Stimulated activated CD8-positive, alpha-beta memory T cell treated with anti-CD3 and anti-CD28 coated beads, Interleukin-2, amount 100 ng/mL, for 48 hours (primary cell): Measurements from ENCODE around the gene PTDSS2.
"Not testable (repeated sequence)": the region's sequence is repeated elsewhere in the genome, so short reads cannot be mapped to it uniquely, and the experiment has no call there.

Experiments
- DNase-seq, 2 donors: peaks; one replicate each; pipeline ENCODE4 v3.0.0-alpha.2; 2020; ENCODE audit warnings: low read depth in 2 of 2

PTDSS2 gene

DNA sequence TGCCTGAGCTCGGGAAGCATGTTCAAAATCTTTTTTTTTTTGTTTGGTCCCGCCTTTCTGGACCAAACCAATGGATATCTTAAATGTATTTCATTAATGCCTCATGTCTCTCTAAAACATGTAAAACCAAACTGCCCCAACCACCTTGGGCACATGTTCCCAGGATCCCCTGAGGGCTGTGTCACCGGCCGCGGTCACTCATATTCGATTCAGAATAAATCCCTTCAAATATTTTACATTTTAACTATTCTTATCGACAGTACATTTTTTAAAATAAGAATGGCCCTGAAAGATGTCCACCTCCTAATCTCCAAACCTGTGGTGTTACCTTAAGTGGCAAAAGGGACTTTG lies 54.9 kb downstream of the PTDSS2 start:
- DNase-seq = no peak

DNA sequence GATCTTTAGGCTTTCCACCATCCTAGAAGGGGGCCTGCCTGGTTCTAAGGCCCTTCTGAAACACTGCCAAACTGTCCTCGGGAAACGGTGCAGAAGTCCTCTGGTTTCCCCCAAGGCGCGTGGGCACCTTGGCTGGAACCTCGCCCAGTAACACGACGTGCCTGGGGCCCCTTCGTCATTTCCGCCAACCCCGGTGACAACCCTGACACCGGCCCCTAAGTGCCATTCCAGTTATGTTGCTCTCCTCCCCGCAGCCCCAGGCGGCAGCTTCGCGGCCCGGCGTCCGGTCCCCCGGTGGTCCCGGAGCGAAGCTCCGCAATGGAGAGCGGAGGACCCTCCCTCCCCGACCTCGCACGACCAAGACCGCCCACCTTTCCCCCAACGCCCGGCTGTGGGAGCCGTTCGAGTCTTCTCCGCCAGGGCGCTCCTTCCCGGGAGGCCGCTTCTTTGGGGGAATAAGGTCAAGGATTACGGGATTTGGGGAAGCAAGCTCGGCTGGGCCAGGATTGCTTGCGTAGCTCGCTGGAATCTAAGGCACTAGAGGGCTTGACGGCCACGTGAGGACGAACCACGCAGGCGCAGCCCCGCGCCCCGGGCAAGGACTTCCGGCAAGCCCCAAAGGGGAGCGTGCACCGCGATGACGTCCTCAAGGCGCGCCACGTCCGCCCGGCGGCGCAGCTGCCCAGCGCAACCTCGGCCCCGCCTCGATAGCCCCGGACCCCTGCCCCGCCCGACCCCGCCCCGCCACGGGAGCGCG lies 56.3 kb downstream of the PTDSS2 start:
- DNase-seq = peak; percentile 96 to 97

DNA sequence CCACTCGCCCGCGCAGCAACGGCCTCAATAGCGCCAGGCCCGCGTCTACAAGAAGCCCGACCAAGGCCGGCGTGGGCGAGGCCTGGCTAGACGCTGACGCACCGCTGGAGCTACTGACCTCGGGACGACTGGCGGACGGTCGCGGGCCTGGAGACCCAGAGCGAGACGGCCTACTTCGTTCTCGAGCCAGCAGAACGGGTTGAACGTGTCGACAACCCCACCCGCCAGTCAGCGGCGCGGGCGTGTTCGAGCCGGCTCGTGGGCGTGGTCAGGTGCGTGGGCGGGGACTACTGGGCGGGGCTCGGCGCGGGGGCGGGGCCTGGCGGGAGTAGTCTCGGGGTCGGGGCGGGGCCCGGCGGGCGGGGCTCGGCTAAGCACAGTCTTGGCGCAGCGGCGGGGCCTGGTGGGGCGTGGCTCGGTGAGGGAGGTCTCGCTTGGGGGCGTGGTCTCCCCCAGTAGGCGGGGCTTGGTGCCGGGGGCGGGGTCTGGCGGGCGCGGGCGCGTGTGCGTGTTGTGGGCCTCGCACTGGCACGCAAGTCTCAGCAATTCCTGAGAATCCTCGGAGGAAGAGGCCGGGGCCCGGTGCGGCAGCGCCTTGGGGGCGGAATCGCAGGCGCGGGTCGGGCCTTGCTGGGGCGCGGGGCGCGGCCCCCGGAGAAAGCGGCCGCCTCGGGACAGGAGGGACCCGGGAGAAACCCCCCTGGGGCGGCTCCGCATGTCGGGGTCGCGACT lies 57.1 kb downstream of the PTDSS2 start, which contains the start of gene RNH1:
Gene RNH1 (minus strand): TSS at position 248 of the 732 bp plus-strand sequence. CDS start 5,080 bp downstream, outside the sequence.
- peak; percentile 99 to 100 for DNase-seq

DNA sequence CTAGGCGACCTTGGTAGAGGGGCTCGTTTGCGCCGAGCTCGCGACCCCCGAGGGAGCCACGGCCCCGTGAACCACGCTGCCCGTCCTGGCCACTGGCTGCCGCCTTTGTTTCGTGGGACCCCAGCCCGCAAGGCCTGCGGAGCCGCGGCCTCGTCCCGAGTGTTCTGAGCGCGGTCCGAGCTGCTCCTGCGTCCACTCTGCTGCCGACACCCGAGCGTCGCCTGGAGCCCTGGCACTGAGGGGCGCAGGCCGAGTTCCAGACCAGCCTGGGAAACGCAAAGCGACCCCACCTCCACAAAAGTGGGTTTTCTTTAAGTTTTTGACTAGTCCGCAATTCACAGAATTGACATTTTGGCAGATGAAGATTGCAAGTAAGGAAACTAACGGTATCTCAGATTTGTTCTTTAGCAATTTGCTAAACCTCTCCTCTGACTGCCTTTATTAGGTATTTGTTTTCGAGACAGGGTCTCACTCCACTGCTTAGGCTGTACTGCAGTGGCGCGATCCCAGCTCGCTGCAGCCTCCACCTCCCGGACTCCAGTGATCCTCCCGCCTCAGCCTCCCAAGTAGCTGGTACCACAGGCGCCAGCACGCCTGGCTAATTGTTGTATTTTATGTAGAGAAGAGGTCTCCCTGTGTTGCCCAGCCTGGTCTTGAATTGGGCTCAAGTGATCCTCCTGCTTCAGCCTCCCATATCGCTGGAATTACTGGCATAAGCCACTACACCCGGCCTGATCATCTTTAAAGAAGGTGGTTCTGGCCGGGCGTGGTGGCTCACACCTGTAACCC lies 57.8 kb downstream of the PTDSS2 start:
- no peak for DNase-seq

DNA sequence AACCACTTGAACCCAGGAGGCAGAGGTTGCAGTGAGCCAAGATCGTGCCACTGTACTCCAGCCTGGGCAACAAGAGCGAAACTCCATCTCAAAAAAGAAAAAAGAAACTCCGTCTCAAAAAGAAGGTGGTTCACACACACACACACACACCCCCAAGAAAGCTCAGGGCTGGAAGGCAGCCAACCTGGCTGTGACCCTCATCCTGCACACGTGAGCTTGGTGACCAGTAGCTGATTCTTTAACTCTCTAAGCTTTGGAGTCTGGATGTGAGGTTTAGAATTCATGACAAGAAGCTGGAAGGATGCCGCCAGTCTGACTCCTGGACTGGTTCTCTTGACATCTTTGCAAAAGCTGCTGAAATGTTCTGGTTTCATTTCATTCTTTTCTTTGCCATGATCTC lies 58.9 kb downstream of the PTDSS2 start:
- no peak for DNase-seq

DNA sequence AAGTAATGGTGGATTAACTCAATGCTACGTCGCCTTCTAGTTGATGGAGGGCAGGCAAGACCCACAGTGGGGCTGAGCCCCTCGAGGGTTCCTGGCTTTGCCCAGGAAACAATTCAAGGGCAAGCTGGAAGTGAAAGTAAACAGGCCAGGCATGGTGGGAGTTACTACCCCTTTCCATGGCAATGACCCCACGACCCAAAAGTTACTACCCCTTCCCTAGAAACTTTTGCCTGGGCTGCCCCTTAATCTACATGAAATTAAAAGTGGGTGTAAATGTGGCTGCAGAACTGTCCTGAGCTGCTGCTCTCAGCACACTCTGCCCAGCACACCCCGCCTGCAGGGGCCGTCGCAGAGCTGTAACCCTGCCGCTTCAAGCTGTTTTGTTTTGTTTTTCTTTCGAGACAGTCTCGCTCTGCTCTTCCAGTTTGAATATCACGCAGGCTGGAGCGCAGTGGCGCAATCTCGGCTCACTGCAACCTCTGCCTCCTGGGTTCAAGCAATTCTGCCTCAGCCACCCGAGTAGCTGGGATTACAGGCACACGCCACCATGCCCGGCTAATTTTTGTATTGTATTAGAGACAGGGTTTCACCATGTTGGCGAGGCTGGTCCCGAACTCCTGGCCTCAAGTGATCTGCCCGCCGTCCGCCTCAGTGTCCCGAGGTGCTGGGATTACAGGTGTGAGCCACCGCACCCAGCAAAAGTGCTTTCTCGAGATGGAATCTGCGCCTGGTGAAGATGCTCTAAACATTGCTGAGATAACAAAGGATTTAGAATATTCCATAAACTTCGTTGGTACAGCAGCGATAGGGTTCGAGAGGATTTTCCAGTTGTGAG lies 62.9 kb downstream of the PTDSS2 start:
- no peak for DNase-seq

DNA sequence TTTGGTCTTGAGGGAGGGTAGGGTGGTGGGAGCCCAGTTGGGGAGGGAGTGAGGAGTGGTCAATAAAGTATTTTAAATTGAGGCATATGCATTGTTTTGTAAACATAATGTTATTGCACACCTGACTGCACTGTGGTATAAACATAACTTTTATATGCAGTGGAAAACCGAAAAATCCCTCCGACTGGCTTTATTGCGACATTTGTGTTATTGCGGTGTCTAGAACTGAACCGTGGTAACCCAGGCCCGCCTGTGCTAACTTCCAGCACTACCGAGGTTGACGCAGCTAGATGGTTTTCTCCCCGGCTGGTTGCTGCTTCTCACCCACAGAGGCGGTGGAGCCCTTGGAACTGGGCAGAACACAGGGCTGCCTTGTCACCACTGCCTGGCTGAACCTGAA lies 64.5 kb downstream of the PTDSS2 start:
- no peak for DNase-seq

DNA sequence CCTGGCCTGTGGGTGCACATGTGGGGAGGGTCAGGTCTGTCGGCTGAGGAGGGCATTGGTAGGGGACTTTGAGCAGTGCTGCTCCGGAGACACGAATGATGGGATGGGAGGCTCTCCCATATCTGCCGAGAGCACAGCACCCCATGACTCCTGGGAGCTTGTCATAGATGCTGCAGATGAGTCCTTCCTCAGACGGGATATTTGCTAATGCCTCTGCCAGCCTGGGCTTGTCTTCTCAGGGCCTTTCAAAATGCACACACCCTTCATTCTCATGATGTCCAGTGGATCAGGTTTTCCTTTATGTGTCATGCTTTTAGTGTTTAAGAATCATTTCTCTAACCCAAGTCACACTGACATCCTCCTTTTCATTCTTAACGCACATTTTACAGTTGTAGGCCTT lies 65.1 kb downstream of the PTDSS2 start:
- no peak for DNase-seq

DNA sequence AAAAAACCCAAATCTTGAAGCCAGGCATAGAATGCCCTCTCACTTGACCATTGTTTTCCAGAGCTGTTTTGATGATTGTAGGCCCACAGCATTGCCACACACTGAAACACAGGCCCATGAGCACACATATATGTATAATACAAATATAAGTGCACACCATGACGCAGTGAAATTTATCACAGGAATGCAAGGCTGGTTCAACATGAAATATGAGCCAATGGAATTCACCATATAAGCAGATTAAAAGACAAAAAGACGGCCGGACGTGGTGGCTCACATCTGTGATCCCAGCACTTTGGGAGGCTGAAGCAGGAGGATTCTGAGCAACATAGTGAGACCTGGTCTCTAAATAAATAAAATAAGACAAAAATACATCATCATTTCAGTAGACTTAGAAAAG lies 66.3 kb downstream of the PTDSS2 start:
- DNase-seq = no peak

DNA sequence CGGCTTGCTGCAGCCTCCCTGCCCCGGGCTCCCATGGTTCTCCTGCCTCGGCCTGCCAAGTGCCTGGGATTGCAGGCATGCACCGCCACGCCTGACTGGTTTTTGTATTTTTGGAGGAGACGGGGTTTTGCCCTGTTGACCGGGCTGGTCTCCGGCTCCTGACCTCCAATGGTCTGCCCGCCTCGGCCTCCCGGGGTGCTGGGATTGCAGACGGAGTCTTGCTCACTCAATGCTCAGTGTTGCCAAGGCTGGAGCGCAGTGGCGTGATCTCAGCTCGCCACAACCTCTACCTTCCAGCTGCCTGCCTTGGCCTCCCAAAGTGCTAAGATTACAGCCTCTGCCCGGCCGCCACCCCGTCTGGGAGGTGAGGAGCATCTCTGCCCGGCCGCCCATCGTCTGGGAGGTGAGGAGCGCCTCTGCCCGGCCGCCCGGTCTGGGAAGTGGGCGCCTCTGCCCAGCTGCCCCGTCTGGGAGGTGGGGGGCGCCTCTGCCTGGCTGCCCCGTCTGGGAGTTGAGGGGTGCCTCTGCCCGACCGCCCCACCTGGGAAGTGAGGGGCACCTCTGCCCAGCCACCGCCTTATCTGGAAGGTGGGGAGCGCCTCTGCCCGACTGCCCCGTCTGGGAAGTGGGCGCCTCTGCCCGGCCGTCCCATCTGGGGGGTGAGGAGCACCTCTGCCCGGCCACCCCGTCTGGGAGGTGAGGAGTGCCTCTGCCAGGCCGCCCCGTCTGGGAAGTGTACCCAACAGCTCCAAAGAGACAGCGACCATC lies 67.0 kb downstream of the PTDSS2 start:
- not testable (repeated sequence) for DNase-seq

DNA sequence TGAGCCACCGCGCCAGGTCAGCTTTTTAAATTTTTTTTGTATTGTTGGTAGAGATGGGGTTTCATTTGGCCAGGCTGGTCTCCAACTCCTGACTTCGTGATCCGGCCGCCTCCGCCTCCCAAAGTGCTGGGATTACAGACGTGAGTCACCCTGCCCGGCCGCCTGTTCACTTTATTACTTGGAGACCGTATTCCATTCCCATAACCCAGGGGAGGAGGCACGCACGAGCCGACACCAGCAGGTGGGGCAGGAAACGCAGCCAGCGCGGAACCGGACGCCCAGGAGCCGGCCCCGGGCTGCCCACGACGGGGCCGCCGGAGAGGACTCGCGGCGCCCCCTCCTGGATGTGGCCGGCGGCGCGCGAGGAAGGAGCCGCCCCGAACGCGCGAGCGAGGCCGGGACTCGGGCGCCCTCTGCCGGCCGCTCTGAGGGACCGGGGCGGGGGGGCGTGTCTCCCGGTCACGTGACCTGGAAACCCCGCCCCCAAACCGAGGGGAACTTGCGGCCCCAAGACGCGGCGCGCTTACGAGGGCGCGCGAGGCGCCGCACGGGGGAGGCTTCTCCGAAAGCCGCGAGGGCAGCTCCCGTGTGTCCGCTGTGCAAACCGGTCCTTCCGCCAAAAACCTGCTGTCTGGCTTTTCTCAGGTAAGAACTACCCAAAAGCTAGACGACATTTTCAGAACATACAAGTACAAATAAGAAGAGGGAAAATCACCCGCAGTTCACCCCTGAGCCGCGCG lies 68.6 kb downstream of the PTDSS2 start:
- DNase-seq = peak; percentile 82

DNA sequence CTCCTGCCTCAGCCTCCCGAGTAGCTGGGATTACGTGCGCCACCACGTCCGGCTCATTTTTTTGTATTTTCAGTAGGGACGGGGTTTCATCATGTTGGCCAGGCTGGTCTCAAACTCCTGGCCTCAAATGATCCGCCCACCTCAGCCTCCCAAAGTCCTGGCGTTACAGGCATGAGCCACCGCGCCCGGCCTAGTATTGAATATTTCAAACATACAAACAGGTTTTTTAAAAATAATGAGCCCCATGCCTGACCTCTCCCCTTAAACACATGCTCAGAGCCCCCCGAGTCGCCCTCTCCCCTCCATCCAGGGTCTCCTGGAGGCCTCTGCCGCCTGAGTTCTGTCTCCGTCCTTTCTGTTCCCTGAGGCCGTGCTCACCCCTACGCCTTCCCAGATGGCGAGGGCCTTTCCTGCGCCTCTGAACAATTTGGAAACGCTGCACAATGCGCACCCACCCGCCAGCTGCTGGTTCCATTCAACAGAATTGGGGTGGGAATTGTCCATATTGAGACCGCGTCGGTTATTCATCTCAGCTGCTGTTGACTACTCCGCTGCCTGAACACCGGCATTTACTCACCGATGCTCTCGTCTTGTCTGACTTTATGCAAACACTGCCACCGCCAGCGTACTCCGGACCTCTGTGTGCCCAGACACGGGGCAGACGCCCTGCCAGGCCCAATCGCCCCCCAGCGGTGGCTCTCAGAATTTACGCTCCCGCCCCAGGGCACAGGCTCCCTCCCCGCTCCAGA lies 70.5 kb downstream of the PTDSS2 start:
- no peak for DNase-seq

DNA sequence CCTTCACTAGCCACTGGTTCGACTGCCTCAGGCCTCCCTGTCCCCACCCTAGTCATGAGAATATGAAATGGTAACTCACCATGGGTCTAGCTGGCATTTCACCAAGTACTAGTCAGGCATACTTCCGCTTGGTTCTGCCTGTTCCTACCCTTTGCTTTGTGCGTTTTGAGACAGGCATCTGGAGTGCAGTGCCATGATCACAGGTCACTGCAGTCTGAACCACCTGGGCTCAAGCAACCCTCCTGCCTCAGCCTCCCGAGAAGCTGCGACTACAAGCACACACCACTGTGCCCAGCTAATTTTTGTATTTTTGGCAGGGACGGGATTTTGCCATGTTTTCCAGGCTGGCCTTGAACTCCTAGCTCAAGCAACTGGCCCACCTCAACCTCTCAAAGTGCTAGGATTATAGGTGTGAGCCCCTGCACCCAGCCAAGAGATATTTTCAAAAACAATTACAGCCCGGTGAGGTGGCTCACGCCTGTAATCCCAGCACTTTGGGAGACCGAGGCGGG lies 71.2 kb downstream of the PTDSS2 start:
- no peak for DNase-seq

DNA sequence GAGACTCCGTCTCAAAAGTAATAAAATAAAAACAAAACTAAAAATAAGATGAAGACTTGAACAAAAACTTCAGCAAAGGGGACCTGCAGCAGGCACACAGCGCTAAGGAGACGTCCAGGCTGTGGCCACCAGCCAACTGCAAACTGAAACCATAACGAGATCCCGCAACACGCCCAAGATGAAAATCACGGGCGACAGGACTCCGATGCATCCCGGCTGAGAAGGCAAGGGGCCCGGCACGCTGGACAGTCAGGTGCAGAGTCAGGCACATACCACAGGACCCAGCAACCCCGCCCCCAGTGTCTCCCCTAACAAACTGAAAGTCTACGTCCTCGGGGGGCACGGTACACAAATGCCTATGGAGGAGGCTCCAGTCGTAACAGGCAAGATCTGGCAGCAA lies 76.1 kb downstream of the PTDSS2 start:
- DNase-seq = no peak

DNA sequence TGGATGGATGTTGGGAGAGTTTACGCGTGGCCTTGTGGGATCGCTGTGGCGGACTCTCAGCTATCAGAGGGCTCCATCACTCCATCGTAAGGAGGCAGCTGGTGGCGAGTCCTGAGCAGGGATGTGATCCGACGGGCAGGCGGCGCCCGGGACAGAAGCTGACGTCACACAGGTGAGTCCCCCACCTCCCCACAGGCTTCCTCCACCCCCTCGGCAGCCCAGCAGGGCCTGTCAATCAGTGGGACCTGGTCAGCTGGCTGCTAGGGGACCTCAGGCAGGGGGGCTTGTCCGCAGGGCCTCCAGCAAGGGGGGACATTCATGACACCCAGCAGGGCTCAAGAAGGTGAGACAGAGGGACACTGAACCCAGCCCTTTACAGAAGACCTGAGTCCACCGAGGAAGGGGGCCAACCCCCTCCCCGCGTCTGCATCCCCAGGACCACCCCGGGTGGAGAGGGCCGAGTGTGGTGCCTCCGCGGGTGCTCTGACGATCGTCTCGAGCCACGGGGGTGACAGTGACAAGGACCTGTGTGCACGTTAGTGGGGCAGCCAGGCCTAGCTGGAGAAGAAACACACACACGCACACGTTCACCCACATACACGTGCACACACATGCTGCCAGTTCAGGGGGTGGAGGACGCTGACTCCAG lies 78.2 kb downstream of the PTDSS2 start:
- DNase-seq = no peak

DNA sequence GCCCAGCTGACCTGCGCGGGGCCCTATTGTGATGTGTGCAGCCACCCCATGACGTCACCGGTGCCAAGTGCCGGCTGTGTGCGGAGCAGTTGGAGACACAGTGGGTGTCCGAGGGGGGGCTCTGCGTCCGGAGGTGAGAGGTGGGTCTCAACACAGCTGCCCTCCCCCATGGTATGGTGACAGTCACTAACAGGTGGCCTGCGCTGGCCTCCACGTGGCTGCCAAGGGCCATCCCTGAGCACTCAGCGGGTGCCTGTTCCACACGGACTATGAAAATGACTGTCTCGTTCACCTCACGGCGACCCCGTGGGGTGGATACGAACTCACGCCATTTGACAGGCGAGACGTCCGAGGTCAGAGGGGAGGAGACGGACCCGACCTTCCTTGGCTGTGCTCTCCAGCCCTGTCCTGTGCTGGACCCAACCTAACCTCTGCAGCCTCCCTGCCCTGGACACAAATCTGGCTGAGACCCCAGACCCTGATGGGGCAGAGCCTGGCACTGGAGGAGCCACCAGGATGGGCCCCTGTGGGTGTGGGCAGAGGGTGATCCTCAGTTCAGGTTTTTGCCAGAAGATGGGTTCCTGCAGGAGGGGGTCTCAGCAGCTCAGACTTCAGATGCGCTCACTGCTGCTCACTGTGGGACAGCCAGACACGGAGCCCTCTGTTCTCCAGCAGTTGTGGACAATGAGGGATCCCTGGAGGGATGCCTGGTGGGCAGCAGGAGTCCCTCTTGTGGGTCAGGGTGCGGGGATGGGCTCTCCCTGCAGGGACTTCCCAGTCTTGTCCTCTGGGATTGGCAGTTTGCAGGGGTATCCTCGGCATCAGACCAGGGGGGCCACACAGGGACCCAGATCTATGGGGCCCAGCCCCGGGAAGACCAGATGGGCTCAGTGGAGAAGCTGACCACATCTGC lies 79.0 kb downstream of the PTDSS2 start:
- no peak for DNase-seq

DNA sequence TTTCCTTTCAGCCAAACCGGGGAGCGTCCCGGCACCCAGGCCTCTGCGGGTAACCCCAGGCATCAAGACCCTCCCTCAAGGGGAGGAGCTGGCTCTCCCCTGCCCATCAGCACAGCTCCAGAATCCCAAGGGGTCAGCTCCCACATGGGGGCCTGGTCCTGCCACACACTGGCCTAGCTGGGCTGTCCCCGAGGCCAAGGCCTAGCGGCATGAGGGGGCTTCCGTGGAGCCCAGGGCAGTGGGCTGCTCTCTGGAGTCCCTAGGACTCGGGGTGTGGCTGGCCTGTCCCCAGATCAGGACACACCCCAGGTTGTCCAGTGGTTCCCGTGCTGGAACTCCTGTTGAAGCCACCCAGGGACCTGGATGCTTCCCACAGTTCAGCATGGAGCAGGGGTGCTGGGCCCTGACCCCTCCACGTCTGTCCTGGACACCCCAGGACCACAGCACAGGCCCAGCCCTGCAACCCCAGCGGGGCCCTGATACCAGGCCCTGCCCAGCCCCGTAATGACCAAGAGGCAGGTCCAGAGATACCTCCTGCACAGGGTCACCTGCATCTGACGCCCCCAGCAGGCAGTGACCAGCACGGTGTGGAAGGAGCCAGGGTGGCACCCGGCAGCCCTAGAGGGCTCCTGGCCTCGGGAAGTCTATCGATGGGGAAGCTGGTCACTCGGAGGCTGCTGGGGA lies 79.8 kb downstream of the PTDSS2 start:
- no peak for DNase-seq
